ENCODE results near the gene ENTPD7.

Gene ENTPD7

DNA sequence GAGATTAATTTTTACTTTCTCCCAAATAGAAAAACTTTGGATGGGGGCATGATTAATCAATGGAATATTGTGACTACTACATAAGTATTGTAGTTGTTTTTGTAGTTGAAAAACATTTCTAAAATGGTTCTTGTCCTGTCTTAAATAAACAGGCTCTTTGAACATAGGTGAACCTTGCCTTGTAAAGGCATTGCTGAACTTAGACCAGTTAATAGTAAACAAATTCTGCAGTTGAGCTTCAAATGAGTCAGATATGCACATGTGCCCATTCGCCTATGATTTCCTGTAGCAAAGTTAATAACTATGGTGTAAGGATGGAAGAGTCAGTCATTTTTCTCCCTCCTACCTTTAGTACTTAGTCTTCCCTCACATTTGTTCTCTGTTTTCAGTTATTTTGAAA is 95.4 kb downstream of the ENTPD7 start:
- DNase-seq: no peak

Measured in stimulated activated CD4-positive, alpha-beta T cell treated with anti-CD3 and anti-CD28 coated beads, Interleukin-2, amount 100 ng/mL, for 24 hours (primary cell).